ENCODE data around the gene REC114.
"Not testable (repeated sequence)": the region's sequence is repeated elsewhere in the genome, so short reads cannot be mapped to it uniquely, and the experiment has no call there.

Gene REC114

GRCh38 chr15:73538563-73539211 is 95.7 kb downstream of the REC114 start:
- DNase-seq: no peak

GRCh38 chr15:73539212-73540128 is 96.5 kb downstream of the REC114 start:
- no peak for DNase-seq

GRCh38 chr15:73540161-73540560 is 97.2 kb downstream of the REC114 start:
- no peak for DNase-seq

GRCh38 chr15:73541479-73541878 is 98.5 kb downstream of the REC114 start:
- no peak for DNase-seq

- not testable (repeated sequence) for DNase-seq
Measured at GRCh38 chr15:73548925-73549324, 106.0 kb downstream of the REC114 start.

- no peak for DNase-seq
Measured at GRCh38 chr15:73550190-73550589, 107.2 kb downstream of the REC114 start.

- no peak for DNase-seq
Measured at GRCh38 chr15:73555080-73555479, 112.1 kb downstream of the REC114 start.

GRCh38 chr15:73558529-73558928 is 115.6 kb downstream of the REC114 start:
- no peak for DNase-seq

GRCh38 chr15:73560501-73561117 is 117.6 kb downstream of the REC114 start:
- no peak for DNase-seq

GRCh38 chr15:73564255-73564654 is 121.3 kb downstream of the REC114 start:
- DNase-seq: no peak

- no peak for DNase-seq
Measured at GRCh38 chr15:73567020-73567419, 124.1 kb downstream of the REC114 start.

GRCh38 chr15:73568564-73569280 is 125.8 kb downstream of the REC114 start:
- DNase-seq: no peak

GRCh38 chr15:73569361-73569760 is 126.4 kb downstream of the REC114 start:
- no peak for DNase-seq

- DNase-seq: no peak
Measured at GRCh38 chr15:73570355-73571032, 127.5 kb downstream of the REC114 start.

GRCh38 chr15:73571346-73571745 is 128.4 kb downstream of the REC114 start:
- no peak for DNase-seq

GRCh38 chr15:73572296-73572695 is 129.3 kb downstream of the REC114 start:
- DNase-seq: no peak

- no peak for DNase-seq
Measured at GRCh38 chr15:73573037-73573436, 130.1 kb downstream of the REC114 start.

- no peak for DNase-seq
Measured at GRCh38 chr15:73573572-73573971, 130.6 kb downstream of the REC114 start.

- no peak for DNase-seq
Measured at GRCh38 chr15:73575636-73576247, 132.8 kb downstream of the REC114 start.

GRCh38 chr15:73577593-73577992 is 134.6 kb downstream of the REC114 start:
- not testable (repeated sequence) for DNase-seq

- no peak for DNase-seq
Measured at GRCh38 chr15:73578026-73578425, 135.1 kb downstream of the REC114 start.

GRCh38 chr15:73582851-73583379 is 140.0 kb downstream of the REC114 start:
- DNase-seq: no peak
